Neural cell (in vitro differentiated cells): ENCODE data around the gene AUNIP. TPM values are rescaled to one million over a fixed set of nuclear protein-coding genes. Genes with fewer than 3 reads are reported as not detected.

Experiments
- H2AFZ ChIP-seq: fragments of 200-600, 300-800 bp; sonication (generic), shearing (Covaris generic); 2 replicates; pipeline ENCODE4 v1.6.0; 2014; ENCODE audit warnings: low read depth, mild to moderate bottlenecking, antibody characterized with exemption, low read length, moderate library complexity
- H3F3A ChIP-seq: fragments of 200-600 bp; shearing (Covaris generic); 2 replicates; pipeline ENCODE4 v1.6.1; 2016; ENCODE audit warnings: mild to moderate bottlenecking, moderate library complexity, mixed read lengths, antibody characterized with exemption, low read length; ENCODE audit not compliant: insufficient read depth, poor library complexity, severe bottlenecking
- H3K27ac ChIP-seq: fragments of 200-600, 300-800 bp; sonication (generic), shearing (Covaris generic); 2 replicates; pipeline ENCODE4 v1.5.1; 2014; ENCODE audit warnings: mild to moderate bottlenecking, low read length, moderate library complexity
- H3K27me3 ChIP-seq: fragments of 300-800, 200-600 bp; sonication (generic), shearing (Covaris generic); 2 replicates; pipeline ENCODE4 v1.6.0; 2014; ENCODE audit warnings: mild to moderate bottlenecking, low read depth, low read length, moderate library complexity; ENCODE audit not compliant: insufficient read depth
- H3K36me3 ChIP-seq: fragments of 300-800, 200-600 bp; sonication (generic), shearing (Covaris generic); 2 replicates; pipeline ENCODE4 v1.5.1; 2014; ENCODE audit warnings: mild to moderate bottlenecking, antibody characterized with exemption, low read length, moderate library complexity; ENCODE audit not compliant: insufficient read depth
- H3K4me2 ChIP-seq: fragments of 300-800, 200-600 bp; sonication (generic), shearing (Covaris generic); 2 replicates; pipeline ENCODE4 v1.6.0; 2014; ENCODE audit warnings: mild to moderate bottlenecking, low read length
- H3K4me3 ChIP-seq: fragments of 300-800, 200-600 bp; sonication (generic), shearing (Covaris generic); 2 replicates; pipeline ENCODE4 v1.5.1; 2014; ENCODE audit warnings: mild to moderate bottlenecking, low read length, moderate library complexity
- H3K79me2 ChIP-seq: fragments of 200-600 bp; shearing (Covaris generic); replicated peaks from 2 replicates; pipeline ENCODE4 v1.6.0; 2014; ENCODE audit warnings: mild to moderate bottlenecking, low read length, moderate library complexity; ENCODE audit not compliant: insufficient read depth
- H3K9ac ChIP-seq: fragments of 300-800, 200-600 bp; sonication (generic), shearing (Covaris generic); 2 replicates; pipeline ENCODE4 v1.6.1; 2016; ENCODE audit warnings: mild to moderate bottlenecking, low read length, mixed read lengths
- H3K9me2 ChIP-seq: fragments of 200-600 bp; shearing (Covaris generic); 2 replicates; pipeline ENCODE4 v1.6.1; 2016; ENCODE audit warnings: mild to moderate bottlenecking, low read length, mixed read lengths; ENCODE audit not compliant: insufficient read depth
- H3K9me3 ChIP-seq: fragments of 200-600, 300-800 bp; sonication (generic), shearing (Covaris generic); 2 replicates; pipeline ENCODE4 v1.6.1; 2016; ENCODE audit warnings: mild to moderate bottlenecking, mixed run types, low read length, moderate library complexity, mixed read lengths
- H4K20me1 ChIP-seq: fragments of 200-600 bp; shearing (Covaris generic); 2 replicates; pipeline ENCODE4 v1.6.1; 2016; ENCODE audit warnings: mild to moderate bottlenecking, mixed run types; ENCODE audit not compliant: insufficient read depth
- EP300 ChIP-seq: fragments of 450-650 bp; conservative IDR thresholded peaks from 2 replicates; pipeline ENCODE4 v1.6.1; 2014; ENCODE audit warnings: antibody characterized with exemption, mild to moderate bottlenecking, moderate library complexity; ENCODE audit not compliant: poor library complexity, severe bottlenecking
- EZH2 ChIP-seq: fragments of 200-600, 300-800 bp; shearing (Covaris generic), sonication (generic); IDR thresholded peaks from 2 replicates; pipeline ENCODE4 v1.6.1; 2014; ENCODE audit warnings: antibody characterized with exemption, low read length, borderline replicate concordance, mild to moderate bottlenecking; ENCODE audit not compliant: insufficient read depth, poor library complexity, severe bottlenecking
- MXI1 ChIP-seq: fragments of 450-650 bp; conservative IDR thresholded peaks from 2 replicates; pipeline ENCODE4 v1.6.1; 2014; ENCODE audit warnings: antibody characterized with exemption, mild to moderate bottlenecking; ENCODE audit not compliant: poor library complexity, severe bottlenecking
- POLR2AphosphoS5 ChIP-seq: IDR thresholded peaks from 2 replicates; pipeline ENCODE4 v1.6.1; 2012
- RAD21 ChIP-seq: fragments of 450-650 bp; conservative IDR thresholded peaks from 2 replicates; pipeline ENCODE4 v1.6.1; 2014; ENCODE audit warnings: antibody characterized with exemption, mild to moderate bottlenecking, moderate library complexity
- SMC3 ChIP-seq: fragments of 450-650 bp; conservative IDR thresholded peaks from 2 replicates; pipeline ENCODE4 v1.6.1; 2014; ENCODE audit warnings: antibody characterized with exemption, mild to moderate bottlenecking, moderate library complexity; ENCODE audit not compliant: poor library complexity
- TAF1 ChIP-seq: IDR thresholded peaks from 2 replicates; pipeline ENCODE4 v1.6.1; 2012; ENCODE audit warnings: low read depth
- polyA plus RNA-seq: library from polyadenylated mRNA; depleted of rRNA; stranded (reverse); fragments of >200 nt; gene quantifications from 2 replicates; pipeline ENCODE4 v1.2.3, GENCODE V29; 2014
- TF ChIP-seq, protein P1 (sequence below): IDR thresholded peaks from 2 replicates; pipeline ENCODE4 v1.6.1; 2012; ENCODE audit warnings: borderline replicate concordance
- TF ChIP-seq, protein P2 (sequence below): fragments of 450-650 bp; IDR thresholded peaks from 2 replicates; pipeline ENCODE4 v1.5.1; 2014; ENCODE audit warnings: antibody characterized with exemption, mild to moderate bottlenecking, moderate library complexity; ENCODE audit not compliant: poor library complexity, severe bottlenecking

The AUNIP gene
- polyA plus RNA-seq, 1 donor from 2014 or later, result 0.48 TPM

DNA sequence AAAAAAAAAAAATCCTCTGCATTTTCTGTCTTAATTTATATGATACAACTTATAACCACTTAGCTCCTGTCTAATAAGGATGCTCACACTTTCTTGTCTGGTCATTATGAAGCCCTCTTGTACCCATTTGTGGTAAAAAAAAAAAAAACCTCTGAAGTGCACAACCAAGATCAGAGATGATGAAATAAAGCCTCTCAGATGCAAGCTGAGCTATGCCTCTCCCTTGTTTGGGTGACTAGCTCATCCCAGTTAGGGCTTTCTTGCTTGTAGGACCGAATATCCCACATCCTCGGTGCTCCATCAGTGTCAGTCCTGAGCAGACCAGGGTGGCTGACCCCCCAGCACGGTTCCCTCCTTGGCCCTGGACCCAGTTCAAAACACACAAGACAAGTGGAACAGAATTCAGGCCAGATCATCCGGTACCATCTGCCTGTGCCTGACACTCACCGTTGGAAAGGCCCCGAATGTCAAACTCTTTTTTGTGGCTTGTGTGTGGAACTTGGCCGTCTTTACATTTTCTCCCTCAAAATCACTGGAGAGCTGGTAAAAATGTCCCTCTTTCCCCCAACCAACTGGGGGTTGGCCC, 65.6 kb downstream of the AUNIP start:
- no peaks in the 10 kb centered on the region for H3K9me3 ChIP-seq

GRCh38 chr1:25792115-25792514, 67.1 kb downstream of the AUNIP start:
- Histone ChIP-seq H2AFZ (no peak overlapping the region), H3K4me2 (no peak overlapping the region), H3K79me2 (no peaks in the 10 kb centered on the region), H3K4me3 (no peak overlapping the region), H3K27me3 (no peaks in the 10 kb centered on the region), H3F3A (no peaks in the 10 kb centered on the region), H3K9me3 (no peaks in the 10 kb centered on the region), H3K9ac (no peak overlapping the region), H4K20me1 (no peaks in the 10 kb centered on the region), H3K9me2 (no peaks in the 10 kb centered on the region), H3K36me3 (no peaks in the 10 kb centered on the region), H3K27ac (no peak overlapping the region)
- TF ChIP-seq TAF1, result no peak
- no peak for TF ChIP-seq RAD21
- TF ChIP-seq EZH2, result no peak
- TF ChIP-seq MXI1, result no peak
- TF ChIP-seq, protein P1, sequence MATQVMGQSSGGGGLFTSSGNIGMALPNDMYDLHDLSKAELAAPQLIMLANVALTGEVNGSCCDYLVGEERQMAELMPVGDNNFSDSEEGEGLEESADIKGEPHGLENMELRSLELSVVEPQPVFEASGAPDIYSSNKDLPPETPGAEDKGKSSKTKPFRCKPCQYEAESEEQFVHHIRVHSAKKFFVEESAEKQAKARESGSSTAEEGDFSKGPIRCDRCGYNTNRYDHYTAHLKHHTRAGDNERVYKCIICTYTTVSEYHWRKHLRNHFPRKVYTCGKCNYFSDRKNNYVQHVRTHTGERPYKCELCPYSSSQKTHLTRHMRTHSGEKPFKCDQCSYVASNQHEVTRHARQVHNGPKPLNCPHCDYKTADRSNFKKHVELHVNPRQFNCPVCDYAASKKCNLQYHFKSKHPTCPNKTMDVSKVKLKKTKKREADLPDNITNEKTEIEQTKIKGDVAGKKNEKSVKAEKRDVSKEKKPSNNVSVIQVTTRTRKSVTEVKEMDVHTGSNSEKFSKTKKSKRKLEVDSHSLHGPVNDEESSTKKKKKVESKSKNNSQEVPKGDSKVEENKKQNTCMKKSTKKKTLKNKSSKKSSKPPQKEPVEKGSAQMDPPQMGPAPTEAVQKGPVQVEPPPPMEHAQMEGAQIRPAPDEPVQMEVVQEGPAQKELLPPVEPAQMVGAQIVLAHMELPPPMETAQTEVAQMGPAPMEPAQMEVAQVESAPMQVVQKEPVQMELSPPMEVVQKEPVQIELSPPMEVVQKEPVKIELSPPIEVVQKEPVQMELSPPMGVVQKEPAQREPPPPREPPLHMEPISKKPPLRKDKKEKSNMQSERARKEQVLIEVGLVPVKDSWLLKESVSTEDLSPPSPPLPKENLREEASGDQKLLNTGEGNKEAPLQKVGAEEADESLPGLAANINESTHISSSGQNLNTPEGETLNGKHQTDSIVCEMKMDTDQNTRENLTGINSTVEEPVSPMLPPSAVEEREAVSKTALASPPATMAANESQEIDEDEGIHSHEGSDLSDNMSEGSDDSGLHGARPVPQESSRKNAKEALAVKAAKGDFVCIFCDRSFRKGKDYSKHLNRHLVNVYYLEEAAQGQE, result no peak
- TF ChIP-seq EP300, result no peak
- TF ChIP-seq SMC3, result no peak
- TF ChIP-seq, protein P2, sequence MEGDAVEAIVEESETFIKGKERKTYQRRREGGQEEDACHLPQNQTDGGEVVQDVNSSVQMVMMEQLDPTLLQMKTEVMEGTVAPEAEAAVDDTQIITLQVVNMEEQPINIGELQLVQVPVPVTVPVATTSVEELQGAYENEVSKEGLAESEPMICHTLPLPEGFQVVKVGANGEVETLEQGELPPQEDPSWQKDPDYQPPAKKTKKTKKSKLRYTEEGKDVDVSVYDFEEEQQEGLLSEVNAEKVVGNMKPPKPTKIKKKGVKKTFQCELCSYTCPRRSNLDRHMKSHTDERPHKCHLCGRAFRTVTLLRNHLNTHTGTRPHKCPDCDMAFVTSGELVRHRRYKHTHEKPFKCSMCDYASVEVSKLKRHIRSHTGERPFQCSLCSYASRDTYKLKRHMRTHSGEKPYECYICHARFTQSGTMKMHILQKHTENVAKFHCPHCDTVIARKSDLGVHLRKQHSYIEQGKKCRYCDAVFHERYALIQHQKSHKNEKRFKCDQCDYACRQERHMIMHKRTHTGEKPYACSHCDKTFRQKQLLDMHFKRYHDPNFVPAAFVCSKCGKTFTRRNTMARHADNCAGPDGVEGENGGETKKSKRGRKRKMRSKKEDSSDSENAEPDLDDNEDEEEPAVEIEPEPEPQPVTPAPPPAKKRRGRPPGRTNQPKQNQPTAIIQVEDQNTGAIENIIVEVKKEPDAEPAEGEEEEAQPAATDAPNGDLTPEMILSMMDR, result no peak
- no peak for TF ChIP-seq POLR2AphosphoS5

More for the DNA sequence above, 65.6 kb downstream of the AUNIP start:
- no peaks in the 10 kb centered on the region for H3K27me3 ChIP-seq
- no peak overlapping the region for H3K4me3 ChIP-seq
- no peaks in the 10 kb centered on the region for H3K79me2 ChIP-seq
- no peaks in the 10 kb centered on the region for H3K9me2 ChIP-seq
- H3K36me3 ChIP-seq, result no peaks in the 10 kb centered on the region
- no peaks in the 10 kb centered on the region for H4K20me1 ChIP-seq
- no peak overlapping the region for H2AFZ ChIP-seq
- H3K4me2 ChIP-seq, result no peak overlapping the region
- TF ChIP-seq, protein P2, result no peak
- no peak for TF ChIP-seq MXI1
- TF ChIP-seq EP300, result no peak
- no peak for TF ChIP-seq RAD21
- TF ChIP-seq POLR2AphosphoS5, result no peak
- no peaks in the 10 kb centered on the region for H3F3A ChIP-seq
- no peak overlapping the region for H3K9ac ChIP-seq
- no peak overlapping the region for H3K27ac ChIP-seq
